ENCODE measurements around the gene KCNK5.

GRCh38 chr6:39191236-39191930 lies 37.9 kb downstream of the KCNK5 start:
- TF ChIP-seq CTCF (IDR thresholded peaks at IDR 0.05) = no peak
- no peak for TF ChIP-seq POLR2A (IDR thresholded peaks at IDR 0.05)
- TF ChIP-seq EP300 (IDR thresholded peaks at IDR 0.05) = no peak
- TF ChIP-seq POLR2AphosphoS5 (IDR thresholded peaks at IDR 0.05) = no peak
